Measurements from ENCODE around the gene EMILIN2.
"Not testable (repeated sequence)": the region's sequence is repeated elsewhere in the genome, so short reads cannot be mapped to it uniquely, and the experiment has no call there.

EMILIN2 gene

GRCh38 chr18:2846636-2847316 is at the start of gene EMILIN2:
TSS of gene EMILIN2 (plus strand) at chr18:2847006. CDS start at chr18:2847189, 183 bp downstream.
- H3K4me3 ChIP-seq (ENCODE audit: low read depth in 1 of 2, low read length in 2 of 2) = peak within 1 kb of the TSS; percentile 38 to 43
- no peaks in the 10 kb centered on the region for H3K4me1 ChIP-seq (ENCODE audit: insufficient read depth, low read length)
- no peaks in the 10 kb centered on the region for H3K36me3 ChIP-seq (ENCODE audit: insufficient read depth, low read length)
- H3K9ac ChIP-seq (ENCODE audit: low read length) = no peak within 1 kb of the TSS
- peaks cover 0 to 11% of the 10 kb centered on the region in 2 donors for H3K27me3 ChIP-seq (ENCODE audit: control insufficient read depth in 1 of 2, insufficient read depth in 2 of 2, low read length in 2 of 2)
- no peaks in the 10 kb centered on the region for H3K9me3 ChIP-seq (ENCODE audit: low read length)
- H3K27ac ChIP-seq (ENCODE audit: low read depth, low read length) = peak within 1 kb of the TSS; percentile 66

- Histone ChIP-seq H3K4me1 (ENCODE audit: insufficient read depth, low read length) (no peaks in the 10 kb centered on the region), H3K9me3 (ENCODE audit: low read length) (no peaks in the 10 kb centered on the region), H3K36me3 (ENCODE audit: insufficient read depth, low read length) (peaks cover 14% of the 10 kb centered on the region), H3K9ac (ENCODE audit: low read length) (no peak overlapping the region), H3K27me3 (ENCODE audit: control insufficient read depth in 1 of 2, insufficient read depth in 2 of 2, low read length in 2 of 2) (no peaks in the 10 kb centered on the region), H3K4me3 (ENCODE audit: low read depth in 1 of 2, low read length in 2 of 2) (no peak overlapping the region), H3K27ac (ENCODE audit: low read depth, low read length) (no peak overlapping the region)
Observed at GRCh38 chr18:2797951-2798350, 48.9 kb upstream of the EMILIN2 start.

- Histone ChIP-seq H3K9ac (ENCODE audit: low read length) (no peak overlapping the region), H3K9me3 (ENCODE audit: low read length) (no peaks in the 10 kb centered on the region), H3K27me3 (ENCODE audit: control insufficient read depth in 1 of 2, insufficient read depth in 2 of 2, low read length in 2 of 2) (no peaks in the 10 kb centered on the region), H3K4me3 (ENCODE audit: low read depth in 1 of 2, low read length in 2 of 2) (no peak overlapping the region), H3K36me3 (ENCODE audit: insufficient read depth, low read length) (peaks cover 14% of the 10 kb centered on the region), H3K27ac (ENCODE audit: low read depth, low read length) (no peak overlapping the region), H3K4me1 (ENCODE audit: insufficient read depth, low read length) (no peaks in the 10 kb centered on the region)
Observed at GRCh38 chr18:2799369-2799768, 47.4 kb upstream of the EMILIN2 start.

- Histone ChIP-seq H3K9ac (ENCODE audit: low read length) (no peak overlapping the region), H3K36me3 (ENCODE audit: insufficient read depth, low read length) (no peaks in the 10 kb centered on the region), H3K9me3 (ENCODE audit: low read length) (no peaks in the 10 kb centered on the region), H3K4me1 (ENCODE audit: insufficient read depth, low read length) (no peaks in the 10 kb centered on the region), H3K27me3 (ENCODE audit: control insufficient read depth in 1 of 2, insufficient read depth in 2 of 2, low read length in 2 of 2) (no peaks in the 10 kb centered on the region), H3K27ac (ENCODE audit: low read depth, low read length) (no peak overlapping the region), H3K4me3 (ENCODE audit: low read depth in 1 of 2, low read length in 2 of 2) (no peak overlapping the region)
Observed at GRCh38 chr18:2805970-2806943, 40.5 kb upstream of the EMILIN2 start.

DNA sequence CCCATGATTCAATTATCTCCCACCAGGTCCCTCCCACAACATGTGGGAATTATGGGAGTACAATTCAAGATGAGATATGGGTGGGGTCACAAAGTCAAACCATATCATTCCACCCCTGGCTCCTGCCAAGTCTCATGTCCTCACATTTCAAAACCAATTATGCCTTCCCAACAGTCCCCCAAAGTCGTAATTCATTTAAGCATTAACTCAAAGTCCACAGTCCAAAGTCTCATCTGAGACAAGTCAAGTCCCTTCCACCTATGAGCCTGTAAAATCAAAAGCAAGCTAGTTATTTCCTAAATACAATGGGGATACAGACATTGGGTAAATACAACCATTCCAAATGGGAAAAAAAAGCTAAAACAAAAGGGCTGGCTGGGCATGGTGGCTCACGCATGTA is 38.2 kb upstream of the EMILIN2 start:
- H3K4me1 ChIP-seq (ENCODE audit: insufficient read depth, low read length); H3K27me3 ChIP-seq (ENCODE audit: control insufficient read depth in 1 of 2, insufficient read depth in 2 of 2, low read length in 2 of 2); H3K9ac ChIP-seq (ENCODE audit: low read length); H3K9me3 ChIP-seq (ENCODE audit: low read length); H3K4me3 ChIP-seq (ENCODE audit: low read depth in 1 of 2, low read length in 2 of 2); H3K27ac ChIP-seq (ENCODE audit: low read depth, low read length); H3K36me3 ChIP-seq (ENCODE audit: insufficient read depth, low read length): not testable (repeated sequence)

GRCh38 chr18:2809666-2810183 is 37.1 kb upstream of the EMILIN2 start:
- not testable (repeated sequence) for H3K9me3 ChIP-seq (ENCODE audit: low read length); H3K27ac ChIP-seq (ENCODE audit: low read depth, low read length); H3K9ac ChIP-seq (ENCODE audit: low read length); H3K4me1 ChIP-seq (ENCODE audit: insufficient read depth, low read length); H3K36me3 ChIP-seq (ENCODE audit: insufficient read depth, low read length); H3K4me3 ChIP-seq (ENCODE audit: low read depth in 1 of 2, low read length in 2 of 2); H3K27me3 ChIP-seq (ENCODE audit: control insufficient read depth in 1 of 2, insufficient read depth in 2 of 2, low read length in 2 of 2)

- no peak overlapping the region for H3K9ac ChIP-seq (ENCODE audit: low read length)
- no peaks in the 10 kb centered on the region for H3K27me3 ChIP-seq (ENCODE audit: control insufficient read depth in 1 of 2, insufficient read depth in 2 of 2, low read length in 2 of 2)
- no peaks in the 10 kb centered on the region for H3K36me3 ChIP-seq (ENCODE audit: insufficient read depth, low read length)
- H3K9me3 ChIP-seq (ENCODE audit: low read length) = no peaks in the 10 kb centered on the region
- H3K27ac ChIP-seq (ENCODE audit: low read depth, low read length) = no peak overlapping the region
- no peak overlapping the region for H3K4me3 ChIP-seq (ENCODE audit: low read depth in 1 of 2, low read length in 2 of 2)
- H3K4me1 ChIP-seq (ENCODE audit: insufficient read depth, low read length) = no peaks in the 10 kb centered on the region
Observed at GRCh38 chr18:2811416-2811815, 35.4 kb upstream of the EMILIN2 start.

- Histone ChIP-seq H3K9ac (ENCODE audit: low read length) (no peak overlapping the region), H3K9me3 (ENCODE audit: low read length) (no peaks in the 10 kb centered on the region), H3K4me1 (ENCODE audit: insufficient read depth, low read length) (no peaks in the 10 kb centered on the region), H3K36me3 (ENCODE audit: insufficient read depth, low read length) (no peaks in the 10 kb centered on the region), H3K27ac (ENCODE audit: low read depth, low read length) (no peak overlapping the region), H3K4me3 (ENCODE audit: low read depth in 1 of 2, low read length in 2 of 2) (no peak overlapping the region), H3K27me3 (ENCODE audit: control insufficient read depth in 1 of 2, insufficient read depth in 2 of 2, low read length in 2 of 2) (no peaks in the 10 kb centered on the region)
Observed at GRCh38 chr18:2814928-2815327, 31.9 kb upstream of the EMILIN2 start.

- Histone ChIP-seq H3K27ac (ENCODE audit: low read depth, low read length) (no peak overlapping the region), H3K9me3 (ENCODE audit: low read length) (no peaks in the 10 kb centered on the region), H3K4me1 (ENCODE audit: insufficient read depth, low read length) (no peaks in the 10 kb centered on the region), H3K27me3 (ENCODE audit: control insufficient read depth in 1 of 2, insufficient read depth in 2 of 2, low read length in 2 of 2) (no peaks in the 10 kb centered on the region), H3K36me3 (ENCODE audit: insufficient read depth, low read length) (no peaks in the 10 kb centered on the region), H3K4me3 (ENCODE audit: low read depth in 1 of 2, low read length in 2 of 2) (no peak overlapping the region), H3K9ac (ENCODE audit: low read length) (no peak overlapping the region)
Observed at GRCh38 chr18:2818281-2818680, 28.5 kb upstream of the EMILIN2 start.

DNA sequence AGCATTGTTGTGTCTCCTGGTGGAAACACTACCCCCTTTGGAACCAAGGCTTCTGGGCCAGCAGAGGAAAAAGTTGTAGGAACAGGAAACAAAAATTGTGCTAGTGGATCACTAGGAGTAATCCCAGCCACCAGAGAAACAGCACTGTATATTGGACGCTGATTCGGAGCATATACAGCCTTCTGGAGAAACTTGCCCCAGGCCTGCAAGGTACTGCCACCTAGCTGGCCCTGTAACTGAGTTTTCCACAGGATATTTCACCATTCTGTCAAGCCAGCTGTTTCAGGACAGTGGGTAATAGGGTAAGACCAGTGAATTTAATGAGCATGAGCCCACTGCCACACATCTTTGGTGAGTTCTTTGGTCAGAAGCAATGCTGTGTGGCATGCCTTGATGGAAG is 25.1 kb upstream of the EMILIN2 start:
- Histone ChIP-seq H3K27me3 (ENCODE audit: control insufficient read depth in 1 of 2, insufficient read depth in 2 of 2, low read length in 2 of 2) (no peaks in the 10 kb centered on the region), H3K9me3 (ENCODE audit: low read length) (no peaks in the 10 kb centered on the region), H3K9ac (ENCODE audit: low read length) (no peak overlapping the region), H3K36me3 (ENCODE audit: insufficient read depth, low read length) (no peaks in the 10 kb centered on the region), H3K4me3 (ENCODE audit: low read depth in 1 of 2, low read length in 2 of 2) (no peak overlapping the region), H3K4me1 (ENCODE audit: insufficient read depth, low read length) (no peaks in the 10 kb centered on the region), H3K27ac (ENCODE audit: low read depth, low read length) (no peak overlapping the region)

DNA sequence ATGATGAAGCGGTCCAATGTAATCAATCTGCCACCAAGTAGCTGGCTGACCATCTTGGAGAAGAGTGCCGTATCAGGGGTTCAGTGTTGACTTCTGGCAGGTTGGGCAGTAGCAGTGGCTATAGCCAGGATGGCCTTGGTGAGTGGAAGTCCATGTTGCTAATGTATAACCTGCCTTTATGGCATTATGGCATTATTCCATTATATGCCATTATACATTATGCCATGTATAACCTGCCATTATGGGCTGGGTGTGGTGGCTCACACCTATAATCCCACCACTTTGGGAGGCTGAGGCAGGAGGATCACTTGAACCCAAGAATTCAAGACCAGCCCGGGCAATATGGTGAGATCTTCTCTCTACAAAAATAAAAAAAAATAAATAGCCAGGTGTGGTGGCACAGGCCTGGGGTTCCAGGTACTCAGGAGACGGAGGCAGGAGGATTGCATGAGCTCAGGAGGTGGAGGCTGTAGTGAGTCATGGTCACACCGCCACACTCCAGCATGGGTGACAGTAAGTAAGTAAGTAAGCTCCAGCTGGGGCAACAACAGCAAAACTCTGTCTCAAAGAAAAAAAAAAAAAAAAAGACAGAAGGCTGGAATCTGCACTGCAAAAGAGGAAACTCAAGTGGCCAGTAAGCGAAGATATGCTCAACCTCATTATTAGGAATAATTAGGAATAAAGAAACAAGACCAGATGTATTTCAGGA is 24.4 kb upstream of the EMILIN2 start:
- H3K27ac ChIP-seq (ENCODE audit: low read depth, low read length) = no peak overlapping the region
- H3K4me1 ChIP-seq (ENCODE audit: insufficient read depth, low read length) = no peaks in the 10 kb centered on the region
- no peaks in the 10 kb centered on the region for H3K27me3 ChIP-seq (ENCODE audit: control insufficient read depth in 1 of 2, insufficient read depth in 2 of 2, low read length in 2 of 2)
- H3K9ac ChIP-seq (ENCODE audit: low read length) = no peak overlapping the region
- no peaks in the 10 kb centered on the region for H3K36me3 ChIP-seq (ENCODE audit: insufficient read depth, low read length)
- H3K9me3 ChIP-seq (ENCODE audit: low read length) = no peaks in the 10 kb centered on the region
- H3K4me3 ChIP-seq (ENCODE audit: low read depth in 1 of 2, low read length in 2 of 2) = no peak overlapping the region

All from muscle layer of colon (tissue), 2 donors.